Measurements from ENCODE around the gene PTPRT. TPM values are rescaled to one million over a fixed set of nuclear protein-coding genes. Genes with fewer than 3 reads are reported as not detected.

The PTPRT gene
- total RNA-seq, 1 experiment from 2014 or later, result 0.13 TPM

GRCh38 chr20:42595625-42596024 is 594.1 kb downstream of the PTPRT start:
- Histone ChIP-seq H4K5ac (ENCODE audit: insufficient read length, low read depth, low read length) (no peak overlapping the region), H2BK120ac (ENCODE audit: low read depth, low read length, poor library complexity, severe bottlenecking) (no peak overlapping the region), H3K14ac (ENCODE audit: insufficient read depth, low read length) (no peak overlapping the region), H3K79me2 (ENCODE audit: insufficient read depth, low read length) (no peaks in the 10 kb centered on the region), H4K8ac (replicated peaks; ENCODE audit: insufficient read length, low read depth, low read length) (no peak overlapping the region), H3K9ac (ENCODE audit: extremely low read depth, insufficient read length, low read length) (no peak overlapping the region), H2AFZ (ENCODE audit: low read length) (no peak overlapping the region), H3K23ac (ENCODE audit: insufficient read length, low read depth, low read length) (no peak overlapping the region), H4K91ac (ENCODE audit: insufficient read length, low read depth, low read length) (no peak overlapping the region), H2AK5ac (ENCODE audit: insufficient read length, low read length) (no peak overlapping the region), H2BK15ac (ENCODE audit: low read depth, low read length) (no peak overlapping the region), H3K9me3 (ENCODE audit: control insufficient read depth, low read depth, low read length) (peaks cover 5% of the 10 kb centered on the region), H3T11ph (ENCODE audit: low read length) (no peak overlapping the region), H3K56ac (ENCODE audit: insufficient read length, low read depth, low read length) (no peak overlapping the region), H2BK5ac (ENCODE audit: insufficient read length, low read length) (no peak overlapping the region), H3K4me2 (ENCODE audit: insufficient read depth, insufficient read length, low read length) (no peak overlapping the region), H4K20me1 (ENCODE audit: control insufficient read depth, insufficient read depth, insufficient read length) (no peaks in the 10 kb centered on the region), H3K4ac (ENCODE audit: low read depth, low read length) (no peak overlapping the region), H3K4me1 (ENCODE audit: insufficient read depth, low read length) (no peaks in the 10 kb centered on the region), H3K23me2 (ENCODE audit: insufficient read length, low read depth, low read length, poor library complexity, severe bottlenecking) (no peaks in the 10 kb centered on the region), H2BK20ac (ENCODE audit: low read depth, low read length, poor library complexity, severe bottlenecking) (no peak overlapping the region), H2BK12ac (ENCODE audit: insufficient read length, low read depth, low read length) (no peak overlapping the region), H3K27me3 (ENCODE audit: insufficient read depth, low read length) (no peaks in the 10 kb centered on the region), H3K18ac (ENCODE audit: insufficient read length, low read depth, low read length) (no peak overlapping the region), H3K79me1 (ENCODE audit: insufficient read depth, low read depth, low read length, poor library complexity, severe bottlenecking) (no peaks in the 10 kb centered on the region), H3K27ac (ENCODE audit: insufficient read length, low read depth, low read length) (no peak overlapping the region)
- no peak for TF ChIP-seq CTCF (conservative IDR thresholded peaks at IDR 0.05)
- Mint-ChIP-seq H3K4me3 (no peak overlapping the region), H3K27me3 (ENCODE audit: low read depth) (peaks cover 7% of the 10 kb centered on the region), H3K27ac (no peak overlapping the region), H3K36me3 (ENCODE audit: insufficient read depth in 1 of 3, low read depth in 3 of 3) (no peaks in the 10 kb centered on the region), H3K9me3 (no peaks in the 10 kb centered on the region; a peak in 1 of 5 replicates), H3K4me1 (no peaks in the 10 kb centered on the region)
- WGBS (ENCODE audit: extremely low coverage, insufficient read length, low lambda C conversion rate), result no CpG with 5 or more reads among the region's 1 CpG
- no peak for DNase-seq
